GM21447 (cell line): Measurements from ENCODE around the gene ZFR2.

ENCODE experiments used
- ATAC-seq: cut with Tn5 transposase; IDR thresholded peaks from one replicate; pipeline ENCODE4 v1.9.1; 2021; ENCODE audit not compliant: unreplicated experiment

The ZFR2 gene

DNA sequence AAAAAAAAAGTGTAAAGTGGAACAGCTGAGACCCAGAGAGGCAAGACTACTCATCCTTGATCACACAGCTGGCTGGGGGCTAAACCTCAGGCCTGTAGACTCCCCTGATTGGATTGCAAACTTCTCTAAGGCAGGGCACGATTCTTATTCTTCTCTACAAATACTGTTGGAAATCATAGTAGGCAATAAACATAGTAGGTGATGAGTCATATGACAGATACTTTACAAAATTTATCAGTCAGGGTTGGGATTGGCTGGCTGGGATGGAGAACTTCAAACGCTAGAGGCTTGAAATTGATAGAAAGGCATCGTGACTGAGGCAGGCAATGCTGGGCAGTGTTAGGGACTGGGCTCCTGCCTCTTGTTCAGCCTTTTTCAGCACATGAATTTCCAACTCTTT lies 76.7 kb downstream of the ZFR2 start:
- ATAC-seq = no peak

DNA sequence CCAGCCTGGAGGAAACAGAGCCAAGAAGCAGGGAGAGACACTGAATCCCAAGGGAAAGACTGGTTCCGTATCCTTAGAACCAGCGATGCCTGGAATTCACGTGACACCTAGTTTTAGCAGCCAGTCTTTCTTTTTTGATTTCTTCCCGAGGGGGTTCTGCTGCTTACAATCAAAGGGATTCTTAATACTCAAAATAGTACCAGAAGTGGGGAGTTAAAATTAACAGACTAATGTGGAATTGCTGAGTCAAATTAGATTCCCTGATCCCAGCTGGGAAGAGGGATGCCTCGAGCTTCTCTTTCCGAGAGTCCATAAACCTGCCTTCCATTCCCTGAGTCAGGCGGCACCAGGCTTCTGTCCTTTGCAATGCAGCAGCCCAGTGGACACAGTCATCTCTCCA lies 77.9 kb downstream of the ZFR2 start:
- ATAC-seq = no peak

DNA sequence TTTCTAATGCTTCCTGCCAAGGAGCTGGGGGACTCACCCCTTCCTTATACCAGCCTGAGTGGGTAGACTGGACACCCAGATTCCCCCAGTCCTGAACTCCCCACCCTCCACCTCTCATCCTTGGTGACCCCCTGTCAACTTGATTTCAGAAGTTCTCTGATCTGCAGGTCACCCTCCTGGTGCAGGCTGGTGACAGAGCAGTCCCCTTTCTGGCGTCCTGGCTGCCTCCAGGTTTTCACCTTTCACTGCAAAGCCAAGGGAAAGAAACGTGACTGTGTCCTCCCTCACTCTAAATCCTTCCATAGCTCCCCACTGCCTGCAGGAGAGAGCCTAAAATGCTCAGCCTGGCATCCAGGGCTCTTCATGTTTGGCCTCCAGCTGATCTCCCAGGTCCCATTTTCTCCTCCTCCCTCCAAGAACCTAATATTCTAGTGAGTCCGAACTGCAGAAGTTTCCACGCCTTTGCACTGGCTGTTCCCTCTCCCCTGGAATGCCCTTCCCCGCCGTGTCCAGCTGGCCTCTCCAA lies 78.6 kb downstream of the ZFR2 start:
- no peak for ATAC-seq

DNA sequence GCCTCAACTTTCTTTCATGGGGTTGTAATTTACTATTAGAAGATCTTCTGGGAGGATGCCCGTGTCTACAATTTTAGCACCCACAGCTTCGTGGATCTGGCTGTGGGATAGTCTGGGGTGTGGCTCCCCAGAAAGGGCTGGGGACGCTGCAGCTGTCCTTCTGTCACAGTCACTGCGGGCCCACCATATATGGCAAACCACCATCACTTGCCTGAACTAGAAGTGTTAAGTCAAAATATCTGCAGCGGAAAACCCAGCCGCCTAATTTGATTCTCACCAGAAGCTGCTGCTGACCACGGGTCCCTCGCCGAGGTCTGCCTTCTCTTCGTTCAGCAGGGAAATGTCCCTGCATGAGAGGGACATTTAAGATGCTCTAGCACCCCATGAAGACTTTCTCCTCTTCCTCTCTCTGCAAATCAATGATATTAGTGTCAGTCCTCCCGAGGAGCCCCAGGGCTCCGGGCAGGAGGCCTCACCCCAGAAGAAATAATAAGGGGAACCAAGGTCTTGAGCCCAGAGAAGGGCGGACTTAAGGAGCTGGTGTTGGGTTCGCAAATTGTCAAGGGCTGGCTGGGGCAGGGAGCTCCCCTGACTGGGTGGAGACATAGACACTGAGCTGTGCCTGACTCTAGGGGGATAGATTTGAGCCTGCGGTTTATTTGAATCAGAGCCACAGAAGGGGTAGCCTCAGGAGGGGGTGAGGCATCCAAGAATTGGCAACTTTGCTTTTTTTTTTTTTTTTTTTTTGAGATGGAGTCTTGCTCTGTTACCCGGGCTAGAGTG lies 79.7 kb downstream of the ZFR2 start:
- ATAC-seq = no peak

- ATAC-seq = no peak
Observed at GRCh38 chr19:3785938-3786824, 82.7 kb downstream of the ZFR2 start, which contains the start of gene MATK. TSS of gene MATK (minus strand) at chr19:3786381. CDS start at chr19:3785135, 1,246 bp downstream.

DNA sequence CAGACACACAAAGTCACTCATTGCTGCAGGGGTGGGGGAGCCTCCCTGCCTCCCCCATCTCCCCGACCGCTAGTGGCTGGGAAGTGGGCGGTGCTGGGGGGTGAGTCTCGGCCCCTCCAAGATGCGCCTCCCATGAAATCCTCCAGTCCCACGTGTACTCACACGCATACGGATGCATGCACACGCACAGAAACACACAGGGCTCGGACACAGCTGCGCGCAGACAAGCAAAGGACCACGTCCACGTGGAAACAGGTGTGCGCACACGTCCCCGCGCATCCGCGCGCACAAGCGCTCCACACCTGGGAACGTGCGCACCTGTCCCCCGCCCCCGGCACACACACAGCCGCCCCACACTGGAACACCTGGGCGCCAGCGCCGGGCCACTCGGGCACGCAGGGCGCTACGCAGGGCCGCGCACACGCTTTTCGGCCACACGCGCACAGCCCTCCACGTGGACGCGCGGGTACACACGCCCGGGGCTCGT lies 83.3 kb downstream of the ZFR2 start:
- ATAC-seq = no peak

DNA sequence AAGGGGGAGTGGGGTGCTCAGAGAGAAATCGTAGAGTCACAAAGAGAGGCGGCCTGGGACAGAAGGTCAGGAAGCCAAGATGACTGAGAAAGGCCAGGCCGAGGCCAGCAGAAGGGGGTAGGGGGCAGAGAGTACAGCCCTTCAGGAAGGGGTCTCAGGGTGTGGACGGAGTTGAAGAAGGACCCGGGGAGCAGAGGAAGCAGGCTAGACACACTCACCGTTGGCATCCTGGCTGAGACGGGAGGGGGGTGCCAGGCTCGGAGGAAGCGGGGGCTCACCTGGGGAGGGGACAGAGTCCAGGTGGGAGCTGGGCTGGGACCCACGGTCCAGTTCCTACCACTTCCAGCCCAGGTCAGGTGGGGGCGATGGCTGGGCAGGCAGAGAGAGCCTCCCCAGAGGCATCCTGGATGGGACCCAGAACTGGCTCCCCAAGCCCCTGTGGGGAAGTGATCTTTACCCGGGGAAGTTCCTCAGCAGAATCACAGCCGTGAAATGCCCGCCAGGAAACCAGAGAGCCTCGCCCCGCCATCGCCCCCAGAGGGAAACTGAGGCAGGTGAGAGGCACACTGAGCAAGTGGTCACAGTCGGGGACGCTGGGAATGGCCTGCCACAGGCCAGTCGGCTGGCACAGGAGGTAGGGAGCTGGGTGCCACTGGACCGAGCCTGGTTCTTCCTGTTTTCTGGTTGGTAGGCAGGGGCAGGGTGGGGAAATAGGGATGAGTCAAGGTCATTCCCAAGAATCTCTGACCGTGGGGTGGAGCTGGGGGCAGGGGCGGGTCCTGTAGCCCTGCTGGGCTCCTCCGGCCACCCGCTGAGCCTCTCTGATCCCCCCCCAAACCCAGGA lies 84.0 kb downstream of the ZFR2 start:
- no peak for ATAC-seq

- ATAC-seq = no peak
Observed at GRCh38 chr19:3783660-3784584, 84.9 kb downstream of the ZFR2 start.

DNA sequence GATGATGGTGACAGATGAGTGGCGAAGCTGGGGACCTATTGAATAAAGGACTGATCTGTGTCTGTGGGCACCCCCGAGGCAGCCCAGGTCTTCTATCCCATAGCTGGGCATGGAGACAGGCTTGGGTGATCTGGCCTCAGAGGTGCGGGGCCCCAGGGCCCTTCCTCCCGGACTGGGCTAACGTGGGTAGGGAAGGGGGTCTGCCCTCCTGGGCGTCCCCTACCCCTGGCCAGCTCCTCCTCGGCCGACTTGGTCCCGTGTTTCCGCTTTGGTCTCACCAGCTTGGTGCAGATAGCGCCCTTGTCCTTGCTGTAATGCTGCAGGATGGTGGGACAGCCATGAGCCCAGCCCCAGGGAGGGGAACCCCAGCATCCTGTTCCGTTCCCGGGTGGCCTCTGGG lies 85.9 kb downstream of the ZFR2 start:
- ATAC-seq = no peak

GRCh38 chr19:3782330-3782729 lies 86.5 kb downstream of the ZFR2 start:
- ATAC-seq = no peak

DNA sequence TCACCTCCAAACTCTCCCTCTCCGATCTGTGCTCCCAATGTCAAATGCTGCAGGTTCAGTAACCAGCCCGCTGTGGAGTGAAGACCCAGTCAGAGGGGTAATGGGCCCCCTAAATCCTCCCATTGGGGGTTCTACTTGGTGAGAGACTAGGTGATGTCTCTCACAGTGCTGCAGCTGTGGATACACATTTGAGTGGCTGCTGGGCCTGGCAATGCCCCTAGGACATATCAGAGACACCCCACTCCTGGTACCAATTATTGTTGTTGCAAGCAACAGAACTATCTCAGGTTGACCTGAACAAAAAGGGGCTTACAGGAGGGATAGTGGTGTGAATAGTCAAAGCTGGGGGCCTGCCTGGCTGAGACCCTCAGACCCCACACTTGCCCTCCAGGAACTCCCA lies 87.2 kb downstream of the ZFR2 start:
- no peak for ATAC-seq

- ATAC-seq = no peak
Observed at GRCh38 chr19:3780786-3781304, 88.0 kb downstream of the ZFR2 start.

DNA sequence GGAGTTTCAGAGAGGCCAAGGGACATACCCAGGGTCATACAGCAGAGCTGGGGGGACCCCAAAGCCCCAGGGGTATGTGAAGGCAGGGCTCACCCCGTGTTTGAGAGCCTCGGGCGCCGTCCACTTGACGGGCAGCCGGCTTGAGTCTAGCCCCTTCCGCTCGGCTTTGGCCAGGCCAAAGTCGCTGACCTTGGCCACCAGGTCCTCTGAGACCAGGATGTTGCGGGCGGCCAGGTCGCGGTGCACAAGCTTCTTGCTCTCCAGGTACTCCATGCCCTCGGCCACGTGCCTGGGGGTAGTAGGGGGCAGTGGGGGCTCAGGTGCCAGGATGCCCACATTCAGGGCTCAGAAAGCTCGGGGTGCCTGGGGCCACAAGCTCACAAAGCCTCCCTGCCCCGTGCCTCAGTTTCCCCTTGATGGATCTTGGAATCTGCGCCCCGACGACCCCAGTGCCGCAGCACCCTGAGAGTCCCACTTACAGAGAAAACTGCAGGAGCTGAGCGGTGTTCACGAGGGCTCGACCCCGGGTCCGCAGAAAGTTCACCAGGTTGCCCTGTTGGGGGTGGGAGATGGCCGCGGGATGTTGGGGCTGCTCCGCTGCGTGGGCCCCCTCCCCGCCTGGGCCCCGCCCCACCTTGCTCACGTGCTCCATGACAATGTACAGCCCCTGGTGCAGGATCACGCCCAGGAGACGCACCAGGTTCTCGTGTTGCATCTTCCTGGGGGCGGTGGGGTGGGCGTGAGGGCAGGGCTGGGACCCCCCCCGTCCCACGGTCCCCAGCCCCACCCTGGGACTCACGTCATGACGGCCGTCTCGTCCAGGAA lies 89.7 kb downstream of the ZFR2 start:
- ATAC-seq = no peak

GRCh38 chr19:3778104-3778867 lies 90.6 kb downstream of the ZFR2 start:
- no peak for ATAC-seq

GRCh38 chr19:3776479-3777040 lies 92.3 kb downstream of the ZFR2 start:
- no peak for ATAC-seq

DNA sequence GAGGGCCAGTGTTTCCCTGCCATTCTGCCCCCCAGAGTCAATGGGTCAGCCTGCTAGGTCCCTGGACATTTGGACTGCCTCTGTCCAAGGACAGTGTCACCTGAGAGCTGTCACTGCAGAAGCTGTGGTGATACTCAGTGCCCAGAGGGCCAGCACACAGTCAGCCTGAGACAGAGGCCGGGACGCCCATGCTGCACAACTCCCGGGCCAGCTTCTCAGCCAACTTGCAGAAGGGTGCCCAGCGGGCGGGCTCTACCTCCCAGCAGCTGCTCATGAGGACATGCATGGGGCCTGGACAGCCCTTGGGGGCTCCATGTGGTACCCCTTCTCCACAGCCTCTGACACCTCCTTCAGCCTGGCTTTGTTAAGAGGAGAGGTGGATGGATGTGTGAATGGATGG lies 93.0 kb downstream of the ZFR2 start:
- ATAC-seq = no peak

GRCh38 chr19:3775374-3775711 lies 93.5 kb downstream of the ZFR2 start:
- no peak for ATAC-seq
